NB4 (cell line): ENCODE measurements around the gene IFT122.

Experiments used
- POLR2A ChIP-seq: IDR thresholded peaks from 2 replicates; pipeline ENCODE4 v1.6.1; 2011; ENCODE audit warnings: mild to moderate bottlenecking; ENCODE audit not compliant: insufficient read length; ENCODE audit errors: extremely low read depth
- TF ChIP-seq, protein P1 (sequence below): IDR thresholded peaks from one replicate; pipeline ENCODE4 v1.5.1; 2012; ENCODE audit warnings: low read depth, low read length
- TF ChIP-seq, protein P2 (sequence below): IDR thresholded peaks from 2 replicates; pipeline ENCODE4 v1.6.1; 2011; ENCODE audit warnings: low read depth, low read length

DNA sequence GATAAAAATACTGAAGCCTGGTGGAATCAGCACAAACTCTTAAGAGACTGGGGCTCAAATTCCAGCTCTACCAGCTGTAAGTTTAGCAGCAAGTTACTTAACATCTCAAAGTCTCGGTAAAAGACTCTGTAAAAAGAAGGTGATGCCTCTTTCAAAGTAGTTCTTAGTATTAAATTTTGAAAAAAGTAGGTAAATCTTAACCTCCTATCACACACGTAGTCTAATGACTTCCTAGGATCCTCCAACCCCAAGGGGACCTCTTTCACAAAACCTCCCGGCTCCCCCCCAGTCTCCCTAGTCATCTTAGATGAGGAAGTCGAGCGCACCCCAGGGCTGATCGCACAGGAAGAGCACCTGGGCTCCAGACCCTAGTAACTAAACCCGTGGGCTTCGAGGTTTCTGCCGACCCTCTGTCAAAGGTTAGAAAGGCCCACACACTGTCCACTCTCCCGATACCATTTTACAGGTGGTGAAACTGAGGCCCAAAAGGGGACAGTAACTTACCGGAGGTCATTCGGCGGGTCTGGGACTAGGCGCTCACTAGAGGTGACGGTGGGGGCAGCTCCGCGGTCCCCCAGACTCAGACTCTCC lies 703 bp upstream of the IFT122 start:
- TF ChIP-seq, protein P1, sequence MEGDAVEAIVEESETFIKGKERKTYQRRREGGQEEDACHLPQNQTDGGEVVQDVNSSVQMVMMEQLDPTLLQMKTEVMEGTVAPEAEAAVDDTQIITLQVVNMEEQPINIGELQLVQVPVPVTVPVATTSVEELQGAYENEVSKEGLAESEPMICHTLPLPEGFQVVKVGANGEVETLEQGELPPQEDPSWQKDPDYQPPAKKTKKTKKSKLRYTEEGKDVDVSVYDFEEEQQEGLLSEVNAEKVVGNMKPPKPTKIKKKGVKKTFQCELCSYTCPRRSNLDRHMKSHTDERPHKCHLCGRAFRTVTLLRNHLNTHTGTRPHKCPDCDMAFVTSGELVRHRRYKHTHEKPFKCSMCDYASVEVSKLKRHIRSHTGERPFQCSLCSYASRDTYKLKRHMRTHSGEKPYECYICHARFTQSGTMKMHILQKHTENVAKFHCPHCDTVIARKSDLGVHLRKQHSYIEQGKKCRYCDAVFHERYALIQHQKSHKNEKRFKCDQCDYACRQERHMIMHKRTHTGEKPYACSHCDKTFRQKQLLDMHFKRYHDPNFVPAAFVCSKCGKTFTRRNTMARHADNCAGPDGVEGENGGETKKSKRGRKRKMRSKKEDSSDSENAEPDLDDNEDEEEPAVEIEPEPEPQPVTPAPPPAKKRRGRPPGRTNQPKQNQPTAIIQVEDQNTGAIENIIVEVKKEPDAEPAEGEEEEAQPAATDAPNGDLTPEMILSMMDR, result no peak
- no peak for TF ChIP-seq POLR2A
- TF ChIP-seq, protein P2, sequence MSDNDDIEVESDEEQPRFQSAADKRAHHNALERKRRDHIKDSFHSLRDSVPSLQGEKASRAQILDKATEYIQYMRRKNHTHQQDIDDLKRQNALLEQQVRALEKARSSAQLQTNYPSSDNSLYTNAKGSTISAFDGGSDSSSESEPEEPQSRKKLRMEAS, result no peak
